ENCODE data around the gene ENC1.

Gene ENC1

DNA sequence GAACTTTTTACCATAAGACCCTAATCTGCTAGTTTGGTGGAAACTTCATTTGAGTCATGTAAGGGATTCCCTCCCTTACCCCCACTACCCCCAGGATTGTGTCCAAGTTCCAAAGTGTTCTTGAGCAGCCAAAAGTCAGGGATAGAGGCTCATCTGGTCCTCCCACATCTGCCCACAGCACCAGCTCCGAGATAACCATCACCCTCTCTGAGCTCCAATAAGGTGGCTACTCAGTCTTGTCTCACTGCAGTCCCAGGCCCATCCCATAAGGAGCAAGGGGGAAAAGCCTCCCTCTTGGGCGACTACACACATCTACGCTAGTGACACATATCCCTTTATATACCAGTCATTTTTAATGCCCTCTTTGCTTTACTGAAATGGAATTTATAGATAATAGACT is 12.0 kb upstream of the ENC1 start:
- no CpG with 5 or more reads among the region's 3 CpGs for WGBS (ENCODE audit: extremely low coverage, insufficient coverage, insufficient read length)
- no peak overlapping the region for H3K27ac ChIP-seq (ENCODE audit: low read depth, low read length)

DNA sequence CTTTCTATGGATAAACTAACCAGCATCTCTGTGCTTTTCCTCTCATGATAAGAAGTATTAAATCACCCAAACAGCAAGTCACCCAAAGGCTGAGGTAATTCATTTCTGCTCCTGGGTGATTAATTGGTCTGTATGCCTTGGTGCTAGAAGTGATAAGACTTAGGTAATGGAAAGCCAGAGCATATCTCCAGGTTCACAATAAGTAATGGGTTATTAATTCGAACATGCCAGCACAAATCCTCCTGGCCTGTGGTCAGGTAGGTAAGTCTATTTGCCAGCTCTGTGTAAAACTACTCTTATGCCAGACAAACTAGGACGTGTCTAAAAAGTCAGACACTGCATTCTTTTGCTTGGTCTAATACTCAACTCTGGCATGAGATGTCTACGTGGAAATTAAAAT is 11.2 kb upstream of the ENC1 start:
- no peaks in the 10 kb centered on the region for H3K79me2 ChIP-seq (ENCODE audit: control insufficient read depth, insufficient read depth, low read length, poor library complexity)
- no peak overlapping the region for H3K9ac ChIP-seq (ENCODE audit: low read length)
- H3K18ac ChIP-seq (ENCODE audit: low read length): no peak overlapping the region
- no peaks in the 10 kb centered on the region for H3K36me3 ChIP-seq (ENCODE audit: control insufficient read depth in 1 of 2, insufficient read depth in 2 of 2, low read length in 2 of 2)
- no peak overlapping the region for H4K12ac ChIP-seq (ENCODE audit: low read depth, low read length)
- no peak overlapping the region for H2AK5ac ChIP-seq (ENCODE audit: low read length)
- H3K79me1 ChIP-seq (ENCODE audit: low read length): peaks cover 5% of the 10 kb centered on the region
- H3K27ac ChIP-seq (ENCODE audit: low read depth, low read length): no peak overlapping the region
- no peaks in the 10 kb centered on the region for H3K4me1 ChIP-seq (ENCODE audit: control insufficient read depth in 1 of 2, insufficient read depth in 2 of 2, low read length in 2 of 2)
- H2BK5ac ChIP-seq (ENCODE audit: low read depth, low read length, poor library complexity): no peak overlapping the region
- no peak overlapping the region for H2BK12ac ChIP-seq (ENCODE audit: low read length)
- H4K91ac ChIP-seq (ENCODE audit: low read depth, low read length): no peak overlapping the region
- H3K27me3 ChIP-seq (ENCODE audit: insufficient read depth, low read length): no peaks in the 10 kb centered on the region
- H3K4me2 ChIP-seq (ENCODE audit: low read length): no peak overlapping the region
- no peak overlapping the region for H3K14ac ChIP-seq (ENCODE audit: low read length)
- no peak overlapping the region for H3K23ac ChIP-seq (ENCODE audit: low read length)
- H3K4me3 ChIP-seq (ENCODE audit: low read depth, low read length): no peak overlapping the region
- H3K9me3 ChIP-seq (ENCODE audit: insufficient read depth, low read depth, low read length): peaks cover 3% of the 10 kb centered on the region
- no CpG with 5 or more reads among the region's 3 CpGs for WGBS (ENCODE audit: extremely low coverage, insufficient coverage, insufficient read length)
- H3K4ac ChIP-seq (ENCODE audit: low read depth, low read length): no peak overlapping the region
- no peak overlapping the region for H2BK120ac ChIP-seq (ENCODE audit: insufficient read depth, low read length, poor library complexity)
- H4K8ac ChIP-seq (ENCODE audit: low read depth, low read length): no peak overlapping the region
- DNase-seq: no peak
- H2AFZ ChIP-seq (ENCODE audit: insufficient read depth, low read length, poor library complexity): no peak overlapping the region

More for the DNA sequence above, 12.0 kb upstream of the ENC1 start:
- Histone ChIP-seq H3K4ac (ENCODE audit: low read depth, low read length) (no peak overlapping the region), H2BK120ac (ENCODE audit: insufficient read depth, low read length, poor library complexity) (no peak overlapping the region), H3K18ac (ENCODE audit: low read length) (no peak overlapping the region), H3K4me2 (ENCODE audit: low read length) (no peak overlapping the region), H3K14ac (ENCODE audit: low read length) (no peak overlapping the region), H2BK5ac (ENCODE audit: low read depth, low read length, poor library complexity) (no peak overlapping the region), H3K79me2 (ENCODE audit: control insufficient read depth, insufficient read depth, low read length, poor library complexity) (no peaks in the 10 kb centered on the region), H3K27me3 (ENCODE audit: insufficient read depth, low read length) (no peaks in the 10 kb centered on the region), H2AK5ac (ENCODE audit: low read length) (no peak overlapping the region), H3K79me1 (ENCODE audit: low read length) (peaks cover 3% of the 10 kb centered on the region), H4K8ac (ENCODE audit: low read depth, low read length) (no peak overlapping the region), H3K9ac (ENCODE audit: low read length) (no peak overlapping the region), H3K4me3 (ENCODE audit: low read depth, low read length) (no peak overlapping the region), H4K12ac (ENCODE audit: low read depth, low read length) (no peak overlapping the region), H3K4me1 (ENCODE audit: control insufficient read depth in 1 of 2, insufficient read depth in 2 of 2, low read length in 2 of 2) (no peaks in the 10 kb centered on the region), H4K91ac (ENCODE audit: low read depth, low read length) (peak overlapping the region; percentile 18), H3K36me3 (ENCODE audit: control insufficient read depth in 1 of 2, insufficient read depth in 2 of 2, low read length in 2 of 2) (no peaks in the 10 kb centered on the region), H2BK12ac (ENCODE audit: low read length) (no peak overlapping the region), H2AFZ (ENCODE audit: insufficient read depth, low read length, poor library complexity) (no peak overlapping the region), H3K9me3 (ENCODE audit: insufficient read depth, low read depth, low read length) (peaks cover 3% of the 10 kb centered on the region), H3K23ac (ENCODE audit: low read length) (no peak overlapping the region)
- DNase-seq: peak; percentile 82 to 87

DNA sequence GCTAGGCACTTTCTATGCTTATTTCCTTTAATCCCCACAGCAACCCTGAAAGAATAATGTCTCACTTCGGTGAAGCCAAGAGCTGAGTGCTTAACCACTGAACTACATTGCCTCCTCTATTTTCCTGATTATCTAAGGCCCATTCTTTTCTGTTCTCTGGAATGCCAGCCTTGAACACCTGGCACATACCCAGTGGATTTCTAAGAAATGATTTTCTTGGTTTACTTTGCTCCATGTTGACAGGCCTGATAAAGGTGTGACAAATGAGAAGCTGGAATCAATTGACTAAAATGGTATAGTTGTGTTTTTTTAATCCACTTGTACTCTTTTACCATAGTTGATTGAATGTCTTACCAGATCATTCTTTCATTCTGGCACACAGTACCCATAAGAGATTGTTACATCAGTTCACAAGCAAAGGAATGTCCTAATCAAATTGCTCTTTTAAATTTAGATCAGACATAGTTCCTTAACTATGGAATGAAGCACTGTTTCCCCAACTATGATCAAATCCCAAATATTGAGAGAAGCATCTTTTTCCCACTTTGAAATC is 9.0 kb upstream of the ENC1 start:
- Histone ChIP-seq H3K23ac (ENCODE audit: low read length) (no peak overlapping the region), H2AFZ (ENCODE audit: insufficient read depth, low read length, poor library complexity) (no peak overlapping the region), H2AK5ac (ENCODE audit: low read length) (no peak overlapping the region), H3K9me3 (ENCODE audit: insufficient read depth, low read depth, low read length) (no peaks in the 10 kb centered on the region), H3K36me3 (ENCODE audit: control insufficient read depth in 1 of 2, insufficient read depth in 2 of 2, low read length in 2 of 2) (no peaks in the 10 kb centered on the region), H3K4me2 (ENCODE audit: low read length) (no peak overlapping the region), H3K18ac (ENCODE audit: low read length) (no peak overlapping the region), H3K9ac (ENCODE audit: low read length) (no peak overlapping the region), H3K27ac (ENCODE audit: low read depth, low read length) (no peak overlapping the region), H3K79me2 (ENCODE audit: control insufficient read depth, insufficient read depth, low read length, poor library complexity) (no peaks in the 10 kb centered on the region), H2BK120ac (ENCODE audit: insufficient read depth, low read length, poor library complexity) (no peak overlapping the region), H4K8ac (ENCODE audit: low read depth, low read length) (no peak overlapping the region), H2BK12ac (ENCODE audit: low read length) (no peak overlapping the region), H3K4me1 (ENCODE audit: control insufficient read depth in 1 of 2, insufficient read depth in 2 of 2, low read length in 2 of 2) (no peaks in the 10 kb centered on the region), H3K4me3 (ENCODE audit: low read depth, low read length) (no peak overlapping the region), H4K91ac (ENCODE audit: low read depth, low read length) (no peak overlapping the region), H4K12ac (ENCODE audit: low read depth, low read length) (no peak overlapping the region), H3K14ac (ENCODE audit: low read length) (no peak overlapping the region), H3K79me1 (ENCODE audit: low read length) (peaks cover 5% of the 10 kb centered on the region), H3K27me3 (ENCODE audit: insufficient read depth, low read length) (no peaks in the 10 kb centered on the region), H2BK5ac (ENCODE audit: low read depth, low read length, poor library complexity) (no peak overlapping the region), H3K4ac (ENCODE audit: low read depth, low read length) (no peak overlapping the region)
- no peak for DNase-seq
- WGBS (ENCODE audit: extremely low coverage, insufficient coverage, insufficient read length): no CpG with 5 or more reads among the region's 1 CpG

DNA sequence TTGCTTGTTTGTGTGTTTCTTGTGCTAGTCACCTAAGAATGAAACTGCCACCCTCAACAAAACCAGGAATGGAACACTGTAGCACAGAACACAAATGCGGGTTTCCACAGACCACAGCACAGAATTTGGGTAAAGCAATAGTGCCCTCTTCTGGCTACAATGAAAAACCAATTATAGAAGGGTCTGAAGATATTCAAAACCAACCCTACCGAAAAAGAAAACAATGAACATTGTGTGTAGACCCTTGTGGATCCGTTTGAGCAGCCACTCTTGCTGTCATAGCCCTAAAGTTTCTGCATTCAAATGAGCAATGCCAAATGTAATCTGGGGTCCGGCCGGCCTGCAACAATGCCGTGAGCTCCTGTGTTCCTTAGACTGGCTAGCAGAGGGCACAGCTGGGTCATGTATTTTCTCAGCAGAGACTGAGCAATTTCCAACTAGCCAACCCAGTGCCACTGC is 8.3 kb upstream of the ENC1 start:
- no peak overlapping the region for H3K23ac ChIP-seq (ENCODE audit: low read length)
- WGBS (ENCODE audit: extremely low coverage, insufficient coverage, insufficient read length): no CpG with 5 or more reads among the region's 6 CpGs
- peaks cover 1 to 4% of the 10 kb centered on the region in 2 experiments for H3K4me1 ChIP-seq (ENCODE audit: control insufficient read depth in 1 of 2, insufficient read depth in 2 of 2, low read length in 2 of 2)

More for the DNA sequence above, 8.3 kb upstream of the ENC1 start:
- Histone ChIP-seq H3K9ac (ENCODE audit: low read length) (no peak overlapping the region), H4K12ac (ENCODE audit: low read depth, low read length) (no peak overlapping the region), H4K91ac (ENCODE audit: low read depth, low read length) (peak overlapping the region; percentile 80), H3K79me1 (ENCODE audit: low read length) (peaks cover 9% of the 10 kb centered on the region), H4K8ac (ENCODE audit: low read depth, low read length) (no peak overlapping the region), H3K9me3 (ENCODE audit: insufficient read depth, low read depth, low read length) (no peaks in the 10 kb centered on the region), H3K27me3 (ENCODE audit: insufficient read depth, low read length) (no peaks in the 10 kb centered on the region), H3K4ac (ENCODE audit: low read depth, low read length) (no peak overlapping the region), H2BK120ac (ENCODE audit: insufficient read depth, low read length, poor library complexity) (no peak overlapping the region), H2AK5ac (ENCODE audit: low read length) (no peak overlapping the region), H2AFZ (ENCODE audit: insufficient read depth, low read length, poor library complexity) (no peak overlapping the region), H3K4me2 (ENCODE audit: low read length) (no peak overlapping the region), H3K27ac (ENCODE audit: low read depth, low read length) (no peak overlapping the region), H3K79me2 (ENCODE audit: control insufficient read depth, insufficient read depth, low read length, poor library complexity) (peaks cover 1% of the 10 kb centered on the region), H3K36me3 (ENCODE audit: control insufficient read depth in 1 of 2, insufficient read depth in 2 of 2, low read length in 2 of 2) (no peaks in the 10 kb centered on the region), H3K14ac (ENCODE audit: low read length) (no peak overlapping the region), H2BK12ac (ENCODE audit: low read length) (no peak overlapping the region), H2BK5ac (ENCODE audit: low read depth, low read length, poor library complexity) (no peak overlapping the region), H3K4me3 (ENCODE audit: low read depth, low read length) (no peak overlapping the region), H3K18ac (ENCODE audit: low read length) (no peak overlapping the region)
- peak; percentile 65 to 86 for DNase-seq
